Naive B cell (primary cell): ENCODE data around the gene NGEF. TPM values are rescaled to one million over a fixed set of nuclear protein-coding genes. Genes with fewer than 3 reads are reported as not detected.

ENCODE experiments used
- ATAC-seq, 2 donors: fragments of 150-1000 bp; cut with Tn5 transposase; 2 replicates each; pipeline ENCODE4 v1.10.0; 2021; ENCODE audit warnings: low read depth in 2 of 2, mild to moderate bottlenecking in 2 of 2, moderate library complexity in 2 of 2
- DNase-seq: peaks from one replicate; pipeline ENCODE4 v3.0.0; 2022
- H3K27ac Mint-ChIP-seq, 6 donors: one replicate each; pipeline ENCODE4 v1.8.0; 2020 to 2022; ENCODE audit warnings: mild to moderate bottlenecking in 6 of 6, mixed read lengths in 6 of 6, moderate library complexity in 5 of 6, inconsistent platforms in 2 of 6
- H3K27me3 Mint-ChIP-seq, 3 donors: one replicate each; pipeline ENCODE4 v1.8.0; 2021 to 2022; ENCODE audit warnings: mixed read lengths in 3 of 3, mild to moderate bottlenecking in 1 of 3
- H3K36me3 Mint-ChIP-seq, 2 donors: one replicate each; pipeline ENCODE4 v1.8.0; 2020 to 2022; ENCODE audit warnings: mixed read lengths in 2 of 2, inconsistent platforms in 1 of 2, mild to moderate bottlenecking in 1 of 2
- H3K4me1 Mint-ChIP-seq, 3 donors: one replicate each; pipeline ENCODE4 v1.8.0; 2020 to 2022; ENCODE audit warnings: mixed read lengths in 3 of 3, inconsistent platforms in 1 of 3, mild to moderate bottlenecking in 1 of 3, moderate library complexity in 1 of 3
- H3K4me3 Mint-ChIP-seq, 8 donors: one replicate each; pipeline ENCODE4 v1.8.0; 2020 to 2022; ENCODE audit warnings: mild to moderate bottlenecking in 8 of 8, mixed read lengths in 8 of 8, moderate library complexity in 8 of 8, inconsistent platforms in 2 of 8
- H3K9me3 Mint-ChIP-seq, 7 donors: one replicate each; pipeline ENCODE4 v1.8.0; 2020 to 2022; ENCODE audit warnings: mixed read lengths in 7 of 7, mild to moderate bottlenecking in 5 of 7, inconsistent platforms in 2 of 7, moderate library complexity in 1 of 7
- polyA plus RNA-seq, 6 donors: library from polyadenylated mRNA; unstranded; fragments of 300-500 nt; fragmentation: Illumina TruSeq; gene quantifications; one replicate each; pipeline ENCODE4 v1.2.3, GENCODE V29; 2021; ENCODE audit warnings: low read depth in 6 of 6

The NGEF gene
- polyA plus RNA-seq, 6 donors from 2014 or later = 0.74 TPM; not detected in 5

DNA sequence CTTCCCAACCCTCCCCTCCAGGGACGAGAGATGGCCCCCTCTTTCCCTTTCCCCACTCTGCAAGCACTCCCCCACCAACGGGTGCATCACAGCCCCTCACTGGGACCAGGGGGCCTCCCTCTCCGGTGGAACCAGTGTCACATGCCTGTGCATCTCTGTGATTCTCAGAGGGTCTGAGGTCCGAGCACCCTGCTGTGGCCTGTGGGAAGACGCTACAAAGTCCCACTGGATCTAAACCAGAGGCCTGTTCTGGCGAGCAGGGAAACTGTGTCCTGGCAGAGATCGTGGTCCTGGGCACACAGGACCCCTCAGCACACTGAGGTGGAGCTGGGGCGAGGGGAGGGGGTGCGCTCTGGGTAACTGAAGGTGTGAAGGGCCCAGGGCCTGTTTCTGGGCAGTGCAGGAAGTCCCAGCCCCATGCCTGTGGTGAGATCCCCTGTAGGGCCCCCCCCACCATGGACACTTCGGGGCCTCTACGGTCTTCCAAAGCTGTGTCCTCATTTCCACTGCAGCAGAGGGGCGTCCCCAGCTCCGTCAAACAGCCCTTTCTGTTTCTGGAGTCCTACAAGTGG is 135.0 kb downstream of the NGEF start:
- ATAC-seq = no peak
- H3K4me3 Mint-ChIP-seq = peak overlapping the region in 7 of 8 donors; percentile 58 to 79 (median 72)
- H3K4me1 Mint-ChIP-seq = peaks cover 8 to 19% (median 10%) of the 10 kb centered on the region in 3 donors
- H3K27me3 Mint-ChIP-seq = peaks cover 8 to 28% (median 19%) of the 10 kb centered on the region in 3 donors
- H3K9me3 Mint-ChIP-seq = peaks cover 0 to 1% (median 0%) of the 10 kb centered on the region in 7 donors
- H3K36me3 Mint-ChIP-seq = no peaks in the 10 kb centered on the region
- H3K27ac Mint-ChIP-seq = no peak overlapping the region
- DNase-seq = no peak

- Mint-ChIP-seq H3K36me3 (no peaks in the 10 kb centered on the region), H3K27ac (no peak overlapping the region), H3K4me3 (peak overlapping the region in 7 of 8 donors; percentile 38 to 80 (median 70)), H3K9me3 (no peaks in the 10 kb centered on the region), H3K27me3 (peaks cover 8 to 32% (median 19%) of the 10 kb centered on the region in 3 donors), H3K4me1 (peaks cover 8 to 19% (median 10%) of the 10 kb centered on the region in 3 donors)
- DNase-seq (no peak), ATAC-seq (no peak)
These were observed 136.0 kb downstream of the NGEF start for GRCh38 chr2:232876978-232877441.

GRCh38 chr2:232876161-232876977 is 136.7 kb downstream of the NGEF start:
- no peaks in the 10 kb centered on the region for H3K36me3 Mint-ChIP-seq
- H3K27me3 Mint-ChIP-seq = peaks cover 8 to 32% (median 19%) of the 10 kb centered on the region in 3 donors
- H3K4me1 Mint-ChIP-seq = peaks cover 8 to 19% (median 10%) of the 10 kb centered on the region in 3 donors
- ATAC-seq = peak; percentile 73 to 74
- H3K9me3 Mint-ChIP-seq = no peaks in the 10 kb centered on the region
- no peak overlapping the region for H3K27ac Mint-ChIP-seq
- peak overlapping the region; percentile 15 to 86 (median 62) for H3K4me3 Mint-ChIP-seq
- peak; percentile 37 for DNase-seq

GRCh38 chr2:232875256-232876121 is 137.6 kb downstream of the NGEF start:
- H3K9me3 Mint-ChIP-seq = no peaks in the 10 kb centered on the region
- DNase-seq = no peak
- H3K27me3 Mint-ChIP-seq = peaks cover 8 to 32% (median 19%) of the 10 kb centered on the region in 3 donors
- peak; percentile 11 to 12 for ATAC-seq
- H3K4me1 Mint-ChIP-seq = peaks cover 8 to 19% (median 10%) of the 10 kb centered on the region in 3 donors
- H3K27ac Mint-ChIP-seq = peak overlapping the region in 3 of 6 donors; percentile 13 to 87 (median 60)
- no peaks in the 10 kb centered on the region for H3K36me3 Mint-ChIP-seq
- H3K4me3 Mint-ChIP-seq = peak overlapping the region; percentile 32 to 88 (median 72)

- ATAC-seq (no peak), DNase-seq (no peak)
- Mint-ChIP-seq H3K9me3 (no peaks in the 10 kb centered on the region), H3K4me3 (peak overlapping the region; percentile 24 to 87 (median 72)), H3K27me3 (peaks cover 8 to 32% (median 19%) of the 10 kb centered on the region in 3 donors), H3K27ac (peak overlapping the region in 1 of 6 donors; percentile 87), H3K36me3 (no peaks in the 10 kb centered on the region), H3K4me1 (peaks cover 8 to 19% (median 10%) of the 10 kb centered on the region in 3 donors)
These were observed 138.3 kb downstream of the NGEF start for GRCh38 chr2:232874677-232875223.

- Mint-ChIP-seq H3K9me3 (no peaks in the 10 kb centered on the region), H3K4me1 (peaks cover 9 to 19% (median 10%) of the 10 kb centered on the region in 3 donors), H3K27me3 (peaks cover 8 to 32% (median 19%) of the 10 kb centered on the region in 3 donors), H3K36me3 (no peaks in the 10 kb centered on the region), H3K27ac (no peak overlapping the region), H3K4me3 (peak overlapping the region in 3 of 8 donors; percentile 5 to 56 (median 43))
- no peak for DNase-seq
- no peak for ATAC-seq
These were observed 139.0 kb downstream of the NGEF start for GRCh38 chr2:232873909-232874641.

DNA sequence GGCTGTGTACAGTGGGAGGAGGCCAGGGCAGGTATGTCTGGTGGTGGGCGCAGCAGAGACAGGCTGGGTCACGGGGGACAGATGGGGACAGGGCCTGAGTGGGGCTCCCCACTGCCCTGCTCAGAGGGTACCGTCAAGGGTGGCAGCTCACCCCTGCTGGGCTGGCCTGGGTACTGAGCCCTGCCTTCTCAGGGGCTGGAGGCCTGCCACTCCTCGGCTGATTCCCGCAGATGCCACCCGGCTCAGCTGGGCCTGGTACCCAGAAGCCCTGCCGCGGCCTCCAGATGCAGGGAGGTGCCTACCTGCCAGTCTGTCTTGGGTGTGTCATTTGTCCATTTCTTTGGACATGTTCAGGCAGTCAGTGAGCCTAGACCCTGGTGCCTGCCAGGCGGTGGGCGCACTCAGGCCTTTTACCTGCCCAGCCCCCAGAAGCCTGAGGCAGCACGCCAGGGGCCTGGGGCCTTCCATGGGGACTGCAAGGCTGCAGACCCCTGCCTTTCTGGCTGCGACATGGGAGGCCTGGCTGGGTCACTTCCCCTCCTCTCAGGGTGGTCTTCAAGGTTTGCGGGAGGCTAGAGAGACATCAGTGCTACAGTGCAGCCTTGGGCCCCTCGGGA is 139.7 kb downstream of the NGEF start:
- H3K9me3 Mint-ChIP-seq = no peaks in the 10 kb centered on the region
- peaks cover 10 to 19% (median 12%) of the 10 kb centered on the region in 3 donors for H3K4me1 Mint-ChIP-seq
- H3K27ac Mint-ChIP-seq = no peak overlapping the region
- H3K27me3 Mint-ChIP-seq = peaks cover 8 to 32% (median 19%) of the 10 kb centered on the region in 3 donors
- no peaks in the 10 kb centered on the region for H3K36me3 Mint-ChIP-seq
- no peak for DNase-seq
- ATAC-seq = no peak
- no peak overlapping the region for H3K4me3 Mint-ChIP-seq

DNA sequence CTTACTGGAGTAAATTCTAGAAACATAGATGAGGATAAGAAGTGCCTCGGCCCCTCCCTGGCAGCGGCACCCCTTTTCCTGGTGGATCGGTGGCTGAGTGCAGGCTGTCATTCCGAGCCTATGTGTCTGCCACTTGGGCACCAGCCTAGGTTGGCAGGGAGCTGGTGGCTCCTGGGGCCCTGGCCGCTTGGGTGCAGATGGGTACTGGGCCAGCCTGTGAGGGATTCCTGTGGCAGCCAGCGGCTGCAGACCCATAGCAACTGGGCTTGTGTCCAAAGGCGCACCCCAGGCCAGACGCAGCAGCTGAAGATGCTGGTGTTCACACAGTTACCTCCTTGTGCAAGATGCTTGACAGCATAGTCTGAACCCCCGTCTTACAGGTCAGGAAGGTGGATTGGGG is 140.2 kb downstream of the NGEF start:
- Mint-ChIP-seq H3K4me1 (peaks cover 10 to 19% (median 12%) of the 10 kb centered on the region in 3 donors), H3K9me3 (no peaks in the 10 kb centered on the region), H3K27ac (no peak overlapping the region), H3K4me3 (peak overlapping the region in 1 of 8 donors; percentile 6), H3K36me3 (no peaks in the 10 kb centered on the region), H3K27me3 (peaks cover 8 to 28% (median 17%) of the 10 kb centered on the region in 3 donors)
- ATAC-seq (no peak), DNase-seq (no peak)

DNA sequence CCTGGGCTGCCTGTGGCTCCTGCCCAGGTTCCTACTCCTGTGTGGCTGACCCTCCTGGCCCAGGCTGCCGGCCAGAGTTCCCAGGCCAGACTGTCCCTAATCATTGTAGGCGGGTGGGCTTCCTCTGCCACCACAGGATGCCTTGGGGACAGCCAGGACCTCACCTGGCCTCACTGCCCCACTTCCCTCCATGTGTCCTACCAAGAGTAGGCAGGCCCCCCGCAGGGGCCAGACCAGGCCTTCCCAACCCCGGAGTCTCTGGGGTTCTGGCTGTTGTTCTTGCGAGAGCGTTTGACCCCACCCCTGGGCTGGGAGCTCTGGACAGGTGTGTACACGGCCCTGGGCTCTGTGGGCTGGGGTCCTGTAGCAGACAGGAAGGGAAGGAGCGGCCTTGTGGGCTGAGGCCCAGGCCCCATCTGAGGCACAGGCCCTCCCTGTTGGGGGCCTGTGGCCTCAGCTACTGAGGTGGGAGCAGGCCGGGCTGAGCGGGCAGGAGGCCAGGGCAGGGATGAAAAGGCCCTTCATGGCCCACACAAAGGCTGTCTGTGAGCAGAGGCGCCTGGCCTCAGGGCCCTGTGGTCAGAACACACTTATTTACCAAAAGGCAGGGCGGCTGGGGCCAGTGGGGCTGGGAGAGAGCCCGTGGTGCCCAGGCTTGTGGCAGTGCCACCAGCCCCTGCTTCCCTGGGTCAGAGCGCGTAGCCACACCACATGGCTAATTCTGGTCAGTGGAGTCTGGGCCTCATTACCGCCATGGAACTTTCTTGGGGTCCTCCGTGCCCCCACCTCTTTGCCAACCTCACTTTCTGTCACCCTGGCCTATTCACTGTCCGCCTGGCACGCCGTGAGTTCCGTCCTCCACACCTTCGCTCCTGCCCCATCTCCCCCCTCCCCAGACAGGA is 141.0 kb downstream of the NGEF start:
- no peak overlapping the region for H3K27ac Mint-ChIP-seq
- DNase-seq (no peak), ATAC-seq (no peak)
- peaks cover 10 to 19% (median 12%) of the 10 kb centered on the region in 3 donors for H3K4me1 Mint-ChIP-seq
- no peaks in the 10 kb centered on the region for H3K36me3 Mint-ChIP-seq
- H3K27me3 Mint-ChIP-seq = peaks cover 5 to 22% (median 11%) of the 10 kb centered on the region in 3 donors
- no peak overlapping the region for H3K4me3 Mint-ChIP-seq
- H3K9me3 Mint-ChIP-seq = no peaks in the 10 kb centered on the region

GRCh38 chr2:232871418-232871834 is 141.6 kb downstream of the NGEF start:
- Mint-ChIP-seq H3K4me3 (no peak overlapping the region), H3K9me3 (no peaks in the 10 kb centered on the region), H3K27me3 (peaks cover 5 to 22% (median 11%) of the 10 kb centered on the region in 3 donors), H3K4me1 (peaks cover 10 to 19% (median 12%) of the 10 kb centered on the region in 3 donors), H3K36me3 (no peaks in the 10 kb centered on the region), H3K27ac (no peak overlapping the region)
- ATAC-seq = no peak
- no peak for DNase-seq

- peaks cover 10 to 19% (median 12%) of the 10 kb centered on the region in 3 donors for H3K4me1 Mint-ChIP-seq
- no peak for ATAC-seq
- peak overlapping the region in 1 of 8 donors; percentile 47 for H3K4me3 Mint-ChIP-seq
- H3K27me3 Mint-ChIP-seq = peaks cover 5 to 22% (median 11%) of the 10 kb centered on the region in 3 donors
- peak overlapping the region in 1 of 6 donors; percentile 86 for H3K27ac Mint-ChIP-seq
- DNase-seq = no peak
- H3K9me3 Mint-ChIP-seq = no peaks in the 10 kb centered on the region
- no peaks in the 10 kb centered on the region for H3K36me3 Mint-ChIP-seq
These were observed 142.2 kb downstream of the NGEF start for GRCh38 chr2:232870766-232871371.
